M059J (cell line): ENCODE data around the gene SLC8A3. TPM values are rescaled to one million over a fixed set of nuclear protein-coding genes. Genes with fewer than 3 reads are reported as not detected.

Source experiments
- DNase-seq: peaks from one replicate; pipeline ENCODE4 v3.0.0-alpha.2; 2012; ENCODE audit warnings: low read depth
- total RNA-seq: library from RNA; depleted of rRNA; stranded (reverse); fragments of >200 nt; shearing (Covaris generic); gene quantifications from 2 replicates; pipeline ENCODE4 v1.2.3, GENCODE V29; 2014

The SLC8A3 gene
- total RNA-seq, 1 experiment from 2014 or later, result 0.05 TPM

DNA sequence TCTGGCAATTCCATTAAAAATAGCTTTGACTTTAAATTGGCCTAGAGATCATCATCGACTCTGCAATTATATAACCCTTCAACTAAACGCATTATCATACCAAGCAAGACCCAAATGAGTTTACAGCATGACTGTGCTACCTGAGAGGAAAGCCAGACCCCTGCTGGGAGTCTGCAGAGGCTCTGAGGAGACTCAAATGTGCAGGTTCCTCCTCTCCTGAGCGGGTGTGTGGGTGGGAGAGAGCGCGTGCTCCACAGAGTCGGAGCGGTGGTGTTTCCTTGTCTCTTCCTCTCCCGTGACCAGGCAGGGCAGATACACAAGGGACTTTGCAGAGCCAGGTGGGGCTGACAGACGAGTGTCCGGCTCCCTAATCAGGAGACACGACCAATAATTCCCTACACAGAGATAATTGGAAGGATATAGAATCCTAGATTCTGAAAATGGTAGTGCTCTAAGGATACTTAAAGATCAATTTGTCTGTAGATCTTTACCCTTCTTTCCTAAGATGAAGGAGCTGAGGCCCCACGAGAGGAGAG is 74.1 kb downstream of the SLC8A3 start:
- no peak for DNase-seq

DNA sequence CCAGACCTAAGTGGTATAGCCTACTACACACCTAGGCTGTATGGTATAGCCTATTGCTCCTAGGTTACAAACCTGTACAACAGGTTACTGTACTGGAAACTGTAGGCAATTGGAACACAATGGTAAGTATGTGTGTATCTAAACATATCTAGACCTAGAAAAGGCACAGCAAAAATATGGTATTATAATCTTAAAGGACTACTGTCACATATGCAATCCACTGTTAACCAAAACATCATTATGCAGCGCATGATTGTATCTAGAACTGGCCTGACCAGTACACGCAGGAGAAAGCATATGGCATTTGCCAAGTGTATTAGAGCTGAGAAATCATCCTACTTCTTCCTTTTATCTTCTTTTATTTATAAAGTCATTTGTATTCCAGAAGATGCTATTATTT is 75.5 kb downstream of the SLC8A3 start:
- DNase-seq, result no peak

DNA sequence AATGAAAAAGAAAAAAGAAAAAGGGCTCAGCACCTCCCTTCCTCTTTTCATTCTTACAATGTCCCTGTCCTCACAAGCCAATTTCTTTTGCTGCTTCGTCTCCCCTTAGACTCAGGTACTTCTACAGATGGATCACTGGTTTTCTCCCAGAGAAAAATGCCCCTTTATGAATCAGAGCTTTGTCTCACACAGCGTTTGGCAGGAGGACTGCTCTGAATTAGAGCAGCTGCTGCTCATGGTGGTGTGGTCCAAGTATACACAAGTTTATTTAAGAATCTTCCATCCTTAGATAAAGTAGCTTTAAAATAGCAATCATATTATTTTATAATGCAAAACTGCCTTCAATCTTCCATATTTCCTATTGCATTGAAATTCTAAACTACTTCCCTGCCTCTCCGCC is 80.3 kb downstream of the SLC8A3 start:
- DNase-seq, result no peak

DNA sequence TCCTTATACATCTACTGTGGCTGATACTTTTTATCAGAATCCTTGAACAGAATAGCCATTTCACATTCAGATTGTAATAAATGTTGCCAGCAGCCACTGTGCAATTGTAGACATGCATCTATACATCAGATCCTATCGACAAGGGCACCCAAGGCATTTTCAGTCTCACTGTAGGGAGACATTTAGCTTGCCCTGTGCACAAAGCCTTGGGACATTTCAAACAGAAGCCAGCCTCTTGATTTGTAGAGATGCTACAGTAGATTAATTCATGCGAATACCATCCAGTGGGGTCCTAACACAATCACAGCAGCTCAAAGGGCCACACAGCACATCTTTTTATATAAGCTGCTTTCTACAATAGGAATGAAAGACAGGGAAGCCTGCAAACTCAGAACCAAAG is 81.4 kb downstream of the SLC8A3 start:
- DNase-seq, result no peak

DNA sequence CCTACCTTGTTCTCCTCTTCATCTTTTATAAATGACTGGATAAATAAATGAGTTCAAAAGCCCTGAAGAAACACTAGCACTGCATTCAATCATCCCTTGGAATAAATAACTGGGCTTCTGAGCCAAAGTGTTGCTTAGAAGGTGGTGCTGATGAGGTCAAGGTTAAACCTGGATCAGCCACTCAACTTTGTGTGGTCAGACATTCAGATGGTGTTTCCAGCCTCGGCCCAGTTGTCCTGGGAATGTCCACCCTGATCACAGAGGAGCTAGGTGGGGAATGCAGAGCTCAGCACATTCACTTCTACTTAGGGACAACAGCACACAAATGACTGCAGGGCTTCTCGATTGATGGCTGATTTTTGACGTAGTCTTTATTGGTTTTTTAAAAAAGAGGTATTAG is 88.7 kb downstream of the SLC8A3 start:
- DNase-seq, result no peak

DNA sequence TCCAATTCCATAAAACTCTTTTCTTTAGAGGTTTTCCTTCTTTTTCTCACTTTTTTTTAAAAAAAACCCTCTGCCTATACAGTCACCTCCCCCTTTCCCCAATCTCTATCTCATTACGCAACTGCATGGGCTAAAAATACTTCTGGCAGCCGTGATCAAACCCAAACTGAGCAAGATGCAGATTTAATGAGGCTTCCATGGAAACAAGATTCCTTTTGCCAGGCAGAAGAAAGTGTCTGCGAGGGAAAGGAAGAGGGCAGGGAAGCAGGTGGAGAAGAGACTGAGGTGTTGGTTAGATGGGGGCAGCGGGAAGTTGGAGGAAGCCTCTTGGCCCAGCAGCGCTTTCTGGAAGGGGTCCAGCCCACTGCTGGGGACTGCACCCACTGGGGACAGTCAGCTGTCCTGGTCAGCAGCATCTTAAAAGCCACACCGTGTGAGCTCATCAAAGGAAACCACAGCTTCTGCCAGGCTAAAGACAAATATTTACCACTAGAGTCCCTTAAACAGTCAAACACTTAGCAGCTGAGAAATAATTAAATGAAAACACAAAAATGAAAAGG is 90.4 kb downstream of the SLC8A3 start:
- DNase-seq, result no peak

DNA sequence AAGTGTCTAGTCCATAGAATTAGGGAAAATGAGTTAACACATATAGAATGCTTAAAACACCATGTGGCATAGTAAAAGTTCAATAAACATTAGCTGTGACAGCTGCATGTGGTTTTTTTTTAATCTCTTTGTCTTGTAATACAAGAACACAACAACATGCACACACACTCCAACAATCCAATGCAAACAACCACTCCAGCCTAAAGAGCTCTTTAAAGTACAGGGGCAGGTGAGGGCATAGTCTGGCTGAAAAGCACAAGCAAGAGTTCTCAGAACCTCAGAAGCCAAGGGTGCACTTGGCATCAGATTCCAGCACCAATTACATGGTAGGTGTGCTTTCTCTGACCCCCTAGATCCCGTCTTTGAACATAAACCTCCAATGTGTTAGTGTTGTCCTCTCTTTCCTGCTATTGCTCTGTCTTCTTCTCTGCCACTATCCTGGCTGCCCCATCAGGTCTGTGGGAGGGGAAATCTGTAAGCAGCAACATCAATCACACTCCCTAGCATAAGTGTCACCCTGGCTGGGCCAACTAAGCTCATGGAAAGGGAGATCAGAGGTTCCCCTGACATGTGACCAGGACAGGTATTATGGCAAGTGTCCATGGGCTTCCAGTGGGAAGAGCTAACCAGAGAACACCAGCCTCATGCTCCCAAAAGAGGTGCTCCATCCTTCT is 91.0 kb downstream of the SLC8A3 start:
- DNase-seq, result no peak

DNA sequence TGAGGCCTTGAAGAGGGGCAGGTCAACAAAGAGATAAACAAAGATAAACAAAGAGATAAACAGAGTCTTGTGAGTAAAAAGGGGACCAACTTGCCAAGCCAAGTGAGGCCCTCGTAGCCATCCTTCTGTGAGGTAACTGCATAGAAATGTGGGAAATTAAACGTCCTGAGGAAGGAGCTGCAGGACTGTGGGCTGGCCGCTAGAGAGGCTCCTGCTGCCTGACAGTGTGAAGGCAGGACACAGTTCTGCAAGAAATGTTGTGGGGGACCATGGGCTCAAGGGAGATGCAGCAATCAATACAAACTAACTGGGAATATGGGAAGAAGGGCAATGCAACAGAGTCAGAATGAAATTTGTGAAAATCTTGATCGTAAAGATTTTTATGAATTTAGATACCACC is 91.9 kb downstream of the SLC8A3 start:
- DNase-seq, result no peak

DNA sequence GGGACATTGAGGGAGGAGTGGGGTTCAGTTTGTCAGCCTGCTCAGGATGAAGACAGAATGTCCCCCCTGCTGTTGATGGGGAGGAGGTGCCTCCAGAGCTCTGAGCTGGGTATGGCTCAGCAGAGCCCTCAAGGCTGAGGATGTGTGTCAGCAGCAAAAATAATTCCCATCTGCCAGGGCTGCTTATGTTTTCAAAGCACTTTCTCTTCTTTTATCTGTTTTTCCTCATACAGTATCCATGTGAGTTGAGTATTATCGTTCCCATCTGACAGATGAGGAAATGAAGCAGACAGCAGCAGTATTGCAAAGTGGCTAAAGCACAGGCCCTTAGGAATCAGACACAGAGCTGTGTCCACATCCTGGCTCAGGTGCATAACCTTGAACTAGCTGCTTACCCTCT is 94.1 kb downstream of the SLC8A3 start:
- no peak for DNase-seq

DNA sequence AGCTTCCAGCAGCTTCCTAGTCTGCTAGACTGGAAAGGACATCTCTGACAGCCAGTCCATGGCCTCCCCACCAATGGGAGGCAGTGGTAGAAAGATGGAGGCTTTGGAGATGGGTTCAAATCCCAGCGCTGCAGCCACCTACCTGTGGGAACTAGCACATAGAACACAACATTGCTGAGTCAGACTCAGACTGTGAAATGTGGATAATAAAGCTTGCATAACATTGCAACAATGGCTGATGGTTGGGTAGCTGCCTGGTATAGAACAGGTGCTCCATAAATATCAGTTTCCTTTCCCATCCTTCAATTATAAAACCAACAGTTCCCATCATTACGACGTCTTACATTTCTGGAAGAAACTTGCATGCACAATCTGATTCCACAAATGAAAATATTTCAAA is 94.6 kb downstream of the SLC8A3 start:
- no peak for DNase-seq

DNA sequence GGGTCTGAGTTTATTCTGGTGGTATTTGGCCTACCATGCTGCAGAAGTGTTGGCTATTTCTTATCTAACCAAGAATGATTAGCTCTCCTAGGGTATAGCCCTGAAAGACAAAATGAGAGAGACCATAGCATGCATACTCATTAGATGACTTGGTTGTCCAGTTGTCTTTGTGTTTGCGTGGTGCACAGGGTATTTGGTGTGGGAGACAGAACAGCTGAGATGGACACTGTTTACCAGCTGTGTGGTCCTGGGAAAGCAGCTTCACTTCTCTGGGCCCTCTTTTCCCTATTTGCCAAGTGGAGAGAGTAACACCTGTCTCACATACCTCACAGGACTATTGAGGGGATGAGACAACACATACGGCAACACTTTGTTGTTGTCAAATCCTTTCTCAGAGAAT is 95.6 kb downstream of the SLC8A3 start:
- DNase-seq, result no peak

DNA sequence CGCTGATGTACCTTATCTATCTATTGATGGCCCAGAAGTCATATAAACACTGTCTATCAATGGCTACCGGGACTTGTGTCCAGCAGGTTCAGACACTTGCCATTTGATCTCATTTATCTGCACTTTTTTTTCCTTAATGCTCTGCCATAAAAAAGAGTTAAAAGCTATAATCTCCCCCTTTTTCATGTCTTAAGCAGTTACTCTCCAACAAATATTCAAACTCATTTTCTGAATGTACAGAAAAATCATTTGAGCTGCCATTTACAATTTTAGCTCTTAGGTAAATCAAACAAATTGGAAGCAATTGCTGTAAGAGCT is 101.4 kb downstream of the SLC8A3 start:
- DNase-seq, result no peak

DNA sequence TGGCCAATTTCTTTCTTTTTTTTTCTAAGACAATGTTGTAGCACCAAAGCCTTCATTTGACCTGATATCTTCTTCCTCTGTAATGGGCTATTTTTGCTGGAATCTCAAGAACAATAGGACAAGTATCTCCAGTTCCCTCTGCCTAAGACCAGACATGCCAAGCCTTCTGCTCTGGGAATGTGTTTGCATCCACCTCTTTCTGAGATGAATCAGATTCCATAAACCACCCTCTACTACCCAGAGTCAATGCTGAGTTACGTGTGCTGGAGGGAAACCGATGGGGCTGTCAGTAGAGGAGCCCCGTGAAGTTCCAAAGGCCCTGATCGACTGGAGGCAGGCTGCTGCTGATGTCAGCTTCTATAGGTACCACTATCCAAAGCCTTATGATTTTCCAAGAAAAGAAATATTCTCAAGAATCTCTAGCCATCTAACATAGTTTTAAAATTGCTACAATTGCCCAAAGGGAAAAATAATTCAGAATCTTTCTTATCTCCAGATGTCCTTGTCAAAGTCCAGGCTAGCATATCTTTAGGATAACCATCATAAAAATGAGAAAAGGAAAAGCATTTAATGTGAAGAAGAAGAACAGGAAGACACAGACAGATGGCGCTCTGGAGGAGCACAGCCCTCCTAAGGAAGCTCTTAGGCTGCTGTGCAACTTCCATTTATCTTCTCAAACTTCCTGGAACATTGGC is 101.9 kb downstream of the SLC8A3 start:
- DNase-seq, result peak; percentile 15

DNA sequence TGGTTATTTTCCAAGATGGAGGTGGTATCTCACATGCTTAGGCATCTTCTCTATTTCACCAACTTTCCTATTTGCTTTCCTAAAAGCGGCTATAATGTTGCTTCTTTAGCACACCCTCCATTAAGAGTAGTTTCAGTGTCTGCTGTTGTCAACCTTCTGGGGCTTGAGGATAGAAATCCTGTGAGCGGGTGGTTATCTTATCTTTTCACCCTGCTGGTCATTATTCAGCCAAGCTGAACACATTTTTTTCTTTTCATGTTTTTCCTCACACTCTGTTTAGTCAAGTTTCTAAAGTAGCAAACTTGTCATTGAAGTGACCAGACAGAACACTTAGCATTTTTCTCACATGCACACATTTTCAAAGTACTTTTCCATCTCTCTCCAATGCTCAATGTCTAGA is 104.5 kb downstream of the SLC8A3 start:
- no peak for DNase-seq

DNA sequence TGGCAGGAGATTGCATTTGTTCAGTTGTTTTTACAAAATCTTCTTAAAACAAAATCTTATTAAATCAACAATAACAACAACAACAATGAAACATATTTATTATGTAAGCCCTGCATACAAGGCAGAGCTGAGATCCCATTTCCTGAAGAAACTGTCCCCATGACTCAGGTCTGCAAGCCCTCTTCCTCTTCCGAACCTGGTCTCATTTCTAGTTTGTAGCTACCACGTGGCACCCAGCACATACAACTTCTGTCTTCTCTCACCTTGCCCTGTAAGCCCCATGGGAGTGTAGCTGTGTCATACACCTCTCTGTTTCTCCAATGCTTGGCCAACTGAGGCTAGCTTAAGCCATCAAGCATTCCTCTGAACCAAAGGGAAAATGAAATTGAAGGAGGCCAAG is 106.4 kb downstream of the SLC8A3 start:
- no peak for DNase-seq

DNA sequence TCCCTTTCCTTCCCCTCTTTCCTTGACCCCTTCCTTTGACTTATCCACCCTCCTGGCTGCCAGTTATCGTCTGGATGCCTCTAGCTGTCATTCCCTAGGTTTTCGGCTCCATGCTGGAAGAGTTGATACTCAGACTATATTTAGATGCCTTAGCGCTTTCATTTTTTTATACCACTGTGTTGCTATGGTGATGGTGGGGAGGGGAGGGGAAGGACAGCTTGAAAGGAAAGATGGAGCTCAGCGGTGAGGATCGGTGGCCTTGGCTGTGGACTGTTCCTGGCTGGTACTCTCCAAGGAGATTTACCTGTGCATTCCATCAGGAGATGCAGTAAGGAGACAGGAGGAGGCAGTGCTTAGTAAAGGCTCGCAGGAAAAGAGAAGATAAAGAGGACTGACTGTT is 108.7 kb downstream of the SLC8A3 start:
- DNase-seq, result no peak

DNA sequence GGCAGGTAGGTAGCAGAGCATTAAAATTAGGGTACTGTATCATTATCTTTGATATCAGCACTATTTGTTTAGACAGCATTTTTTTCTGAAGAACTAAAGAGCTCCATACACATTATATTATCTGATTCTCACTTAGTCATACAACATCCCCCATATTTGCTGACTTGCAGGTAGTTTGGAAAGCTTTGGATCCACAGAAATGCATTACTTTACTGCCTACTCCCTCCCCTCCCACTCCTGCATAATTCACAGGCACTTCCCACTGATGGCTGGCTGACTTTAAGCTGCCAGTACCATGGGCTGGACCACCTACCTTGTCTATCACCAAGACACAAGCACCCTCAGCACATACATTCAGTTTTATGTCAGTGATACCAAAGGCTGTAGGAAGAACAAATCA is 110.4 kb downstream of the SLC8A3 start:
- no peak for DNase-seq

DNA sequence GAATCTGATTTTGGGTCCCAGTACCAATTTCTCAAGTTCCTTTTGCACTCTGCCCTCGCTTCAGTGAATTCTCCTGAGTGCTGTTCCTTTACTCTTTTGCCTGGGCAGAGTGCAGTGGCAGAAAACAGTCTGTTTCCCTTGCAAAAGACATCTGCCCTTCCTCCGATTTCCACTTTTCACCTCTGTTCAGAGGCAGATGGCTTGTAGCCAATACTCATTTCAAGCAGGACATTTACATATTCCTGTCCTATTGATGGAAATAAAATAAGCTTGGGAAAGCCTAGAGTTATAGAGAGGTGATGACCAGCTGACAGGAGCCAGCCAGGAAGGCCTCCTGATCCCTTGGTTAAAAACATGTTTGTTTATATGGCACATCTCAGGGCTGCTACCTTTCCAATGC is 111.0 kb downstream of the SLC8A3 start:
- no peak for DNase-seq

DNA sequence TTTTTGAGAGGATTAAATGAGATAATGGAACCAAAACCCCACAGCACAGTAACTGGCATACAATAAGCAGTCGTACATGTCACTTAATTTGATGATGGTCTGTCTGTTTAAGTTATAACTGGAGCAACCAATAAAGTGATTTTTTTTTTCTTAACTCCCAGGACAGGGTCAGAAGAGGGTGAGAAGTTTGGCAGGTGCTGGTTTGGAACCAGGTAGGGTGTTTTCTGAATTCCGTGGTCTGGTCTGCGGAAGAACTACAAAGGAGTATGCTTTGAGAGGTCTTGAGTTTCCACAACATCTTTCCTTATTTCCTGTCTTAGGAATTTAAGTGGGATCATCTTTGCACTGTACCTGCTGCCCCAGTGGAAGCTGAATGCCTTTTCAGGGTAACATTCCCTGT is 111.7 kb downstream of the SLC8A3 start:
- no peak for DNase-seq

DNA sequence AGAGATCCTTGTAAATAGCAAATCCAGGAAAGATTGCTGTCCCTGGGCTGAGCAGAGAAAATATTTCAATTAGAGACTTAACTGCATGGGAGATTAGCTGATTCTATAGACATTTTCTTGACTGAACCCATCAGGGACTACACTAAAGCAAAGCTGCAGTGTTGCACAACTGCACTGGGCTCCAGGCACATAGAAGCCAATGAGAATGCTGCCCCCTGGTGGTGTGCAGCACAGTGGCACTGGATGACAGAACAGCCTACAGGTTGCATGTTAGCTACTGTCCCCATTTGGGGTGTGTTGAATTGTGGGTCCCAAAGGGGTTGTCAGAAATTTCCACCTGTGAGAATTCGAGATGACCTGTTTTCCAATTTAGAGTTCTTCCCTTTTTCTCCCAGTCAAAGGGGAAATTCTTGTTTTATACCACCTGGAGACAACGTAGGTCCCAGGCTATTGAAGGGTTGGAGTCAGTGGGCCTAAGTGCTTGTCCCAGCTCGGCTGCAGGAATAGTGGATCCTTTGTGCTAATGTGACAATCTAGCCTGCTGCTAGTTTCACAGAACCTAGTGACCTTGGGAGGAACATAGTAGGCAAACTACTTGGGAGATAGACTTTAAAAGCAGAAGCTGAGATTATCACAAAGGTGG is 114.7 kb downstream of the SLC8A3 start:
- peak; percentile 54 for DNase-seq

DNA sequence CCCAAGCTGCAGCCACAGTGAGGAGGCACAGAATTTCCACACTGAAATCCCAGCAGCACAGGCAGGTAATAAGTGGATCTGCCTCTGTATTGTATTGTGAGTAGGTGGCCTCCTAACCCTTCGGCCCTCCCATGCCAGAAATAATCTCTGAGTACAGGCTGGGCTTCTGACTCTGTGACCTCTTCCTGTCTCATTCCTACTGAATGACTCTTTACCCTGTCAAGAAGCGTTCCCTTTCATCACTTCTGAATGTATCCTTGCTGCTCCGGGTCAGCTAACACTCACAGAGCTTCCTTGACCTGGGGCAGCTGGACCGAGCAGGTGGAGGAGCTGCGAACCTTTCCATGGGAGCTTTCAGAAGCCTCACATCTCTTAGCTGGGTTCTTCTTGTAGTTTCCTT is 119.6 kb downstream of the SLC8A3 start:
- DNase-seq, result no peak

DNA sequence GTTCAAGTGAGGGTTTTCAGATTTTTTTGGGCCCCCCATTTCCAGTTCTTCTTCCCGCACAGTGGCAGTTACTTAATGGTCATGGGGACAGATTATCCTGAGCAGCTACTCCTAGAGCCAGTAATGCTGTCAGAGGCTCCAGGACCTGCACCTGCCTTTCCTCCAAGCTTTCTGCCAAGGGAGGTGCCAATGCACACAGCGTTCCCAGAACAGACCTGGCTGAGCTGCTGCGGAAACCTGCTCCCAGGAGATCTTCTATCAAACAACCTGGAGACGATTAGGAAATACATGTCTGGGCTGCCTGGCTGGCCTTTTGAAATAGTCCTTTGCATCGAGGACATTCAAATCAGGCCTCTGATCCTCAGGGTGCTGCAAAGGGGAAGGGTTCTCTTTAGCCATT is 120.9 kb downstream of the SLC8A3 start:
- no peak for DNase-seq
